Body of pancreas (tissue), 4 donors: ENCODE data around the gene CSNK1A1.

ENCODE experiments used
- POLR2A ChIP-seq, 3 donors: fragments of 450-650 bp; IDR thresholded peaks; one replicate each; pipeline ENCODE4 v1.6.1; 2016; ENCODE audit warnings: antibody characterized with exemption in 3 of 3, mild to moderate bottlenecking in 2 of 3
- TF ChIP-seq, protein P1 (sequence below), 7 experiments: fragments of 450-650 bp in 4 of 7; fragments of 200-600 bp in 3 of 7; sonication (generic) in 3 of 7; IDR thresholded peaks; one replicate each; pipeline ENCODE4 v1.5.1; 2016 to 2019; ENCODE audit warnings: antibody characterized with exemption in 7 of 7

DNA sequence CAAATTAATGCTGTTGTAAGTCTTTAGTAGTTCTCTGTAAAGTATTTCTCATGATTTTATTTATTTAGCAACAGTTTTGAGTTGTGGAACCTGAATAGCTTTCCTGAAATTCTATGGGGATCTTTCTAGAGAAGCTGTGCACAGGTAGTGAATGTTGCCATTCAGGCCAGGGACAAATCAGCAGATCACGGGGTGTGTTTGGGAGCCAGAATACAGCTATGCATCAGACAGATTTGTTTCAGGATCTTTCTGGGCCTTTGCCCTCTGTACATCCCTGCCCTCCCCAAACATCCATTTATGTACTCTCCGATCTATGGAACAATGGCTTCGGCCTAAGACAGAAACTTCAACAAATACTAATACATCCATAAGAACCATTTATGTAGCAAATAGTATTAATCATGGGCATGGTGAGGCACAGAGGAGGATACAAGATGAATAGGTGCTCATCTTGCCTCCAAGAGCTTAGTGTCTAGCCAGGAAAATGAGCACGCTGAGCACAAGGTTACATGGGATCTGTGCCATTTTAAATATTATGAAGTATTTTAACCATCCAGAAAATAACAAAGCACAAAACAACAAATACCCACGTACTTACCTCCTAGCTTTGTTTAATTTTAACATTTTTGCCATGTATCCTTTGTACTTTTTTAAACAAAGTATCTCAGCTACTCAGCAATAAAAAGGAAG is 43.1 kb upstream of the CSNK1A1 start:
- TF ChIP-seq, protein P1, sequence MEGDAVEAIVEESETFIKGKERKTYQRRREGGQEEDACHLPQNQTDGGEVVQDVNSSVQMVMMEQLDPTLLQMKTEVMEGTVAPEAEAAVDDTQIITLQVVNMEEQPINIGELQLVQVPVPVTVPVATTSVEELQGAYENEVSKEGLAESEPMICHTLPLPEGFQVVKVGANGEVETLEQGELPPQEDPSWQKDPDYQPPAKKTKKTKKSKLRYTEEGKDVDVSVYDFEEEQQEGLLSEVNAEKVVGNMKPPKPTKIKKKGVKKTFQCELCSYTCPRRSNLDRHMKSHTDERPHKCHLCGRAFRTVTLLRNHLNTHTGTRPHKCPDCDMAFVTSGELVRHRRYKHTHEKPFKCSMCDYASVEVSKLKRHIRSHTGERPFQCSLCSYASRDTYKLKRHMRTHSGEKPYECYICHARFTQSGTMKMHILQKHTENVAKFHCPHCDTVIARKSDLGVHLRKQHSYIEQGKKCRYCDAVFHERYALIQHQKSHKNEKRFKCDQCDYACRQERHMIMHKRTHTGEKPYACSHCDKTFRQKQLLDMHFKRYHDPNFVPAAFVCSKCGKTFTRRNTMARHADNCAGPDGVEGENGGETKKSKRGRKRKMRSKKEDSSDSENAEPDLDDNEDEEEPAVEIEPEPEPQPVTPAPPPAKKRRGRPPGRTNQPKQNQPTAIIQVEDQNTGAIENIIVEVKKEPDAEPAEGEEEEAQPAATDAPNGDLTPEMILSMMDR (IDR thresholded peaks at IDR 0.05) = no peak
- no peak for TF ChIP-seq POLR2A (IDR thresholded peaks at IDR 0.05)
